Measurements from ENCODE around the gene UGGT2. TPM values are rescaled to one million over a fixed set of nuclear protein-coding genes. Genes with fewer than 3 reads are reported as not detected.
"Not testable (repeated sequence)": the region's sequence is repeated elsewhere in the genome, so short reads cannot be mapped to it uniquely, and the experiment has no call there.

Gene UGGT2
- total RNA-seq, 1 donor from 2014 or later: 45.1 TPM

- no peak for DNase-seq (ENCODE audit: low spot score, unreplicated experiment)
- Mint-ChIP-seq H3K27me3 (no peaks in the 10 kb centered on the region), H3K27ac (no peak overlapping the region), H3K4me1 (ENCODE audit: low read depth) (peaks cover 14% of the 10 kb centered on the region), H3K4me3 (ENCODE audit: low read depth) (no peak overlapping the region), H3K36me3 (ENCODE audit: insufficient read depth) (peaks cover 36% of the 10 kb centered on the region), H3K9me3 (ENCODE audit: low read depth) (peaks cover 4% of the 10 kb centered on the region)
- TF ChIP-seq CTCF (IDR thresholded peaks at IDR 0.05; ENCODE audit: unreplicated experiment): no peak
These were observed 262.0 kb downstream of the UGGT2 start for GRCh38 chr13:95791084-95791722.

- not testable (repeated sequence) for H3K9me3 Mint-ChIP-seq (ENCODE audit: low read depth); H3K27ac Mint-ChIP-seq; DNase-seq (ENCODE audit: low spot score, unreplicated experiment); H3K27me3 Mint-ChIP-seq; H3K4me3 Mint-ChIP-seq (ENCODE audit: low read depth)
- Mint-ChIP-seq H3K36me3 (ENCODE audit: insufficient read depth) (peaks cover 36% of the 10 kb centered on the region), H3K4me1 (ENCODE audit: low read depth) (peaks cover 11% of the 10 kb centered on the region)
These were observed 263.9 kb downstream of the UGGT2 start for GRCh38 chr13:95789315-95789714.

GRCh38 chr13:95788100-95788463, 265.1 kb downstream of the UGGT2 start:
- H3K27ac Mint-ChIP-seq: peak overlapping the region; percentile 84
- DNase-seq (ENCODE audit: low spot score, unreplicated experiment): no peak
- peaks cover 9% of the 10 kb centered on the region for H3K4me1 Mint-ChIP-seq (ENCODE audit: low read depth)
- H3K4me3 Mint-ChIP-seq (ENCODE audit: low read depth): no peak overlapping the region
- H3K27me3 Mint-ChIP-seq: no peaks in the 10 kb centered on the region
- H3K9me3 Mint-ChIP-seq (ENCODE audit: low read depth): peaks cover 5% of the 10 kb centered on the region
- no peak for TF ChIP-seq CTCF (IDR thresholded peaks at IDR 0.05; ENCODE audit: unreplicated experiment)
- H3K36me3 Mint-ChIP-seq (ENCODE audit: insufficient read depth): peaks cover 29% of the 10 kb centered on the region

GRCh38 chr13:95787356-95788099, 265.7 kb downstream of the UGGT2 start:
- no peak overlapping the region for H3K4me3 Mint-ChIP-seq (ENCODE audit: low read depth)
- peak overlapping the region; percentile 84 for H3K27ac Mint-ChIP-seq
- TF ChIP-seq CTCF (IDR thresholded peaks at IDR 0.05; ENCODE audit: unreplicated experiment): no peak
- peaks cover 6% of the 10 kb centered on the region for H3K4me1 Mint-ChIP-seq (ENCODE audit: low read depth)
- H3K27me3 Mint-ChIP-seq: no peaks in the 10 kb centered on the region
- H3K36me3 Mint-ChIP-seq (ENCODE audit: insufficient read depth): peaks cover 30% of the 10 kb centered on the region
- peaks cover 11% of the 10 kb centered on the region for H3K9me3 Mint-ChIP-seq (ENCODE audit: low read depth)
- no peak for DNase-seq (ENCODE audit: low spot score, unreplicated experiment)

- Mint-ChIP-seq H3K36me3 (ENCODE audit: insufficient read depth) (peaks cover 24% of the 10 kb centered on the region), H3K9me3 (ENCODE audit: low read depth) (peaks cover 11% of the 10 kb centered on the region), H3K27ac (no peak overlapping the region), H3K4me1 (ENCODE audit: low read depth) (peaks cover 6% of the 10 kb centered on the region), H3K4me3 (ENCODE audit: low read depth) (no peak overlapping the region), H3K27me3 (no peaks in the 10 kb centered on the region)
- no peak for DNase-seq (ENCODE audit: low spot score, unreplicated experiment)
- TF ChIP-seq CTCF (IDR thresholded peaks at IDR 0.05; ENCODE audit: unreplicated experiment): no peak
These were observed 268.3 kb downstream of the UGGT2 start for GRCh38 chr13:95784900-95785290.
